Nucleus accumbens (tissue), 56 donors: Measurements from ENCODE around the gene DBR1.

ENCODE experiments used
- DNase-seq, 56 donors: peaks; one replicate each; lab custom pipeline; 2025; lab: John Stamatoyannopoulos, UW

DBR1 gene, protein sequence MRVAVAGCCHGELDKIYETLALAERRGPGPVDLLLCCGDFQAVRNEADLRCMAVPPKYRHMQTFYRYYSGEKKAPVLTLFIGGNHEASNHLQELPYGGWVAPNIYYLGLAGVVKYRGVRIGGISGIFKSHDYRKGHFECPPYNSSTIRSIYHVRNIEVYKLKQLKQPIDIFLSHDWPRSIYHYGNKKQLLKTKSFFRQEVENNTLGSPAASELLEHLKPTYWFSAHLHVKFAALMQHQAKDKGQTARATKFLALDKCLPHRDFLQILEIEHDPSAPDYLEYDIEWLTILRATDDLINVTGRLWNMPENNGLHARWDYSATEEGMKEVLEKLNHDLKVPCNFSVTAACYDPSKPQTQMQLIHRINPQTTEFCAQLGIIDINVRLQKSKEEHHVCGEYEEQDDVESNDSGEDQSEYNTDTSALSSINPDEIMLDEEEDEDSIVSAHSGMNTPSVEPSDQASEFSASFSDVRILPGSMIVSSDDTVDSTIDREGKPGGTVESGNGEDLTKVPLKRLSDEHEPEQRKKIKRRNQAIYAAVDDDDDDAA

DNA sequence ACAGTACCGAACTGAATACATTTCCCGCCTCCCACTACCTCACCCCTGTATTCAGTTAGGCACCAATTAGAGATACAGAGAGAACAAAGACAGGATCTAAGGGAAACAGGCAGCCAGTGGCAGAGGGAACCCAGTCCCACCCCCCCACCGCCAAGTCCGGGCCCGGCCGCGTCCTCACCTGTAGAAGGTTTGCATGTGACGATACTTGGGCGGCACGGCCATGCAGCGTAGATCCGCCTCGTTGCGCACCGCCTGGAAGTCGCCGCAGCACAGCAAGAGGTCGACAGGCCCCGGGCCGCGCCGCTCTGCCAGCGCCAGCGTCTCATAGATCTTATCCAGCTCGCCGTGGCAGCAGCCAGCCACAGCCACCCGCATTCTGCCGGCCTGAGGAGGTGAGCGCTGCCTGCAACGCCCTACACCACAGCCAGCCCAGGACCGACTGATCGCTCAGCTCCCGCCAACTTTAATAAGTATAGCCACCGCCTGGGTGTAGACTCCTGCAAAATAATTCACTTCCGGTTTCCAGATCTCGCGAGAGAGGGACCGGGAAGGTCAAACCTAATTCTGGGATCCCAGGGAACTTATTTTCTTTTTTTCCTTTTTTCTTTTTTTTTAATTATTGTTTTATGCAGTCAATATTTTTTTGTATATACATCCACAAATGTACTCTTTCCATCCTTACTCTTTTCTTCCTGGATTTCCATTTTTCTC, at the start of gene DBR1:
DBR1 (minus strand) TSS at position 501 of the 711 bp plus-strand sequence; CDS start at position 375, 126 bp downstream.
- DNase-seq: peak in 54 of 56 donors; percentile 2 to 79 (median 50)

DNA sequence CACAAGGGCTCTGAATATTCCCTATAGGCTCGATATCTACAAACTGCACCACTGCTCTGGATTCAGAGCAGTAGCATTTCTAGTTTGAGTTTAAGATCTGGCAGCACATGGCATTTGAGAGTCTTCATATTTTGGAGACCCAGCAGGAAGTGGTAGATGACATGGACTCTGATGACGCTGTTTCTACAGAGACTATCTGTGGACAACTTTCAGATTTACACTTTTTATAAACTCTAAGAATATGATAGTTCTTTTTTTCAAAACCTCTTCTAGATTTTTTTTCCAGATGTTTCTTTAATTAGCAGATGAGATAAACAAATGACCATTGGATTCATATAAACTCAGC, 48.2 kb upstream of the DBR1 start:
- DNase-seq: no peak

DNA sequence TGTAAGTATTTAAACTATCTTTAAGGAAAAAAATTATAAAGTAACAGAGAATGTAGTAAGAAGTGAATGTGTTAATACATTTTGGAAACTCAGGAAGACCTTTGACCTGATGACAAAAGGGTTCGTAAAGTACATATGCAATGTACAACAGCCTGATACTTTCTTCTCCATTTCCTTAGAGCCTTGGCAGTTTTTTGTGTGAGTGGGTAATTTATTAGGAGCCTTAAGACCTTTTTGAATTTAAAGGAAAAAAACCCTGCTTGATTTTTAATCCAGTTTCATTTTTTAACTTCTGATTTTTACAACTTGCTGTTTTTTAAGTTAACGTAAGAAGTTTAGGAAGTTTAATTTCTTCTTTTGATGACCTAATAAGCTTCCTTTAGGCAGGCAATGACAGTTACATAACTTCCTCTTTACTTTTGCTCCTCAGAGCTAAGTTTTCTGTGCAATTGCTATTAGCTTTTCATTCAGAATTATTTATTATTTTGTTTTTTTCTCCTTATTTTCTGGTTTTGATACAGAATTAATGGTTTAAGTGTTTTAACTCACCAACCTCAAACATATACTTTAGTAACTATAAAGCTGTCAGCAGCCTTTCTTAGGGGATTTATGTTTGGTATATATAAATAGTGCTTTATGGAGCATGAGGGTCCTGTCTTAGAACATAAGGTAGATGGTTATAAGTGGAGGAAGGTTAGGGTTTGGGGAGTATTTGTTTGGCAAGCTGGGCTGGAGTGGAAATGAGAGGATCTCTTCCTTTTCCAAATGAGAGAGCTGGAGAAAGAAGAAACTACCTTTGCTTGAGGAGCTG, 47.6 kb upstream of the DBR1 start:
- no peak for DNase-seq

DNA sequence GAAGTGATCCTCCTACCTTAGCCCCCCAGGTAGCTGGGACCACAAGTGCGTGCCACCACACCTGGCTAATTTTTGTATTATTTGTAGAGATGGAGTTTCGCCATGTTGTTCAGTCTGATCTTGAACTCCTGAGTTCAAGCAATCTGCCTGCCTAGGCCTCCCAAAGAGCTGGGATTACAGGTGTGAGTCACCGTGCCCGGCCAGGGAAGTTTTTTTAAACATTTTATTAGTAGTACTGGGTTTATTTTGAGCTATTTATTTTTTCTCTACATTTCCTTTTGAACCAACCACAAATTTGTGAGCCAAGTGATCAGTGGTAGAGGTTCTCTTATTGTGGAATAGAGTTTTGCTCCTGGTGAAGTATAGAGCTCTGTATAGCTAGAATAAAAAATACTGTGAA, 46.1 kb upstream of the DBR1 start:
- DNase-seq: no peak

DNA sequence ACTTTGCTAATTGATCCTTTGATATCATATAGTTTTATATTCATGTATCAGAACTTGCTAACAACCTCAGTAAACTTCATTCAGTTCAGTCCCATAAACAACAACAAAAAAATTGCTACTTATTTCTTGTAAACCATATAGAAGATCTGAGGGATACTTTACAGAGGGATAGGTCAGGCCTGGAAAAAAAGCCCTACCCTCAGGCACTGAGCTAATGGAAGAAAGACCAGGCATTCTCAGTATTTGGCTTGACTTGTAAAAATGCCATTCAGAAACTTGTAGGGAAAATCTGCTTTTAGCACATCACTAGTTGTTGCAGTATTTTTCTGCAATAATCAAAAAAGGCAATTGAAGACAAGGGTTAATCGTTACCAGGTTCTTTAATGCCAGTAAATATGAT, 45.5 kb upstream of the DBR1 start:
- no peak for DNase-seq

DNA sequence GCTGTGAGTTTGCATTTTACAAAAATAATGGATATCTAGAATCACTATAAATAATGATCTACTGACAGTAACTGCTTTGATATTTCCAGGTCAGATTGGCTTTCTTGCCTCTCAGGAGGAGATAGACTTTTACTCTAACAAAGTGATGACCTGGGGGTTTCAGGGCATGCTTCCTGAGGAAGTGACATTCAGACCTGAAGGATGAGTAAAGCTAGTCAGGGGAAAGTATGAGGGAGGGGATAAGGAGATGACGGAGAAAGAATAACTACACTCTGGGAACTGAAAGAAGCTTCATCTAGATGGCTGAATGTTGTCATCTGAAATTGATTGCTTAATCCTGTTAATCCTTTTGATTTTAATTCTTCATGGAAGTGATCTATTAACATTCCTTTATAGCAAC, 44.5 kb upstream of the DBR1 start:
- no peak for DNase-seq

DNA sequence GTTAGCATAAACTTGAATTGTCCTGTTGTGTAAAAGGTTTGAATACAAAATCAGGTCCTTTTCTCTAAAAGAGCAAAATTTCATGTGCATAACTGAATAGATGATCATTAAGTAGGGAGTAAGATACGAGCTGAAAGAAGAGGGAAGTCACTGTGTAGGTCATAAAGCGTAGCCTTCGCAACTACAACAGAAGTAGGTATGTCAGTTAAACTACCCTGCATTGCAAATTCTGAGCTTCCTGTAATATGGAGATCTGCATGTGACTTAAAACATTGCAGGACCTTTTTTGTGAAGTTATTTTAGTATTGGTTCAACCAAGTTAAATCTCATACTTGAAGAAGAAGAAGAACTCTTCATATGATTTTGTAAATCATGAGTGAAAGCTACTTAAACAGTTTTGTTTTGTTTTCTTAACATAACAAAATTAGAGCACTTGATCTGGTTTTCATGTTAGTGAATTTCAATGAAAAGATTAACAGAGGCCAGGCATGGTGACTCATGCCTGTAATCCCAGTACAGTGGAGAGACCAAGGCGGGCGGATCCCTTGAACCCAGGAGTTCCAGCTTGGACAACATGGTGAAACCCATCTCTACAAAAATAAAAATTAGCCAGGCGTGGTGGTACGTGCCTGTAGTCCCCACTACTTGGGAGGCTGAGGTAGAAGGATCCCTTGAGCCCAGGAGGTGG, 38.8 kb upstream of the DBR1 start:
- no peak for DNase-seq

DNA sequence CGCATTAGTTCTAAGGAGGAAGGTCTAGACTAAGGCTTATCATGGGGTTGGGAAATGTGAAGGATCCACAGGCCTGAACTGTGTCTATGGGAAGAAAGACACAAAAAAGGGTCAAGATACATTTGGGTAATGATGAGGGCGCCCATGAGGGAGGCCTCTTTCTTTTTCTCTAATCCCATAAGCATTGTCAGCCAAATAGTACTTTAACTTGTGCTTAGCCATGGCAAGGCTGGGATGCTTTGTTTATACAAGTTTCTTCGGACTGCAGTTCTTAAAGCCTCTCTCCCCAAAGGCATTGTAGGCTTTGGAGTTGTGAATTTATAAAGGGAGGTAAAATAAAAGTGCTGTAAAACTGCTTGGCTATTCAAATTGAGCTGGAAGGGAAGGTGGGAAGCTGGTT, 35.8 kb upstream of the DBR1 start:
- no peak for DNase-seq

DNA sequence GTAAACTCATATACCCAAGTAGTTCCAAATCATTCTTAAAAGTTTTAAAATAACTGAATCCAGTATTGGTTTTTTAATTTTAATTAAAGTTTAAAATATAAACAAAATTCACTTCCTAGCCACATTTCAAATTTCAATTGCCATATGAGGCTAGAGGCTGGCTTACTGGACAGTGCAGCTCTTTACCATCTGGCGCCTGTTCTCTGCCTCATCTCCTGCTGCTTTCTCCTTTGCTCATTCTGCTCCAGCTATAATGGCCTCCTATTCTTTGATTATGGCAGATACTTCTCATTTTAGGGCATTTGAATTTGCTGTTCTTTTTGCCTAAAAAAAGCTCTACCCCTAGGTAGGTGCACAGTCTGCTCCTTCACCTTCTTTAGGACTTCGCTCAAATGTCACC, 31.5 kb upstream of the DBR1 start:
- no peak for DNase-seq

DNA sequence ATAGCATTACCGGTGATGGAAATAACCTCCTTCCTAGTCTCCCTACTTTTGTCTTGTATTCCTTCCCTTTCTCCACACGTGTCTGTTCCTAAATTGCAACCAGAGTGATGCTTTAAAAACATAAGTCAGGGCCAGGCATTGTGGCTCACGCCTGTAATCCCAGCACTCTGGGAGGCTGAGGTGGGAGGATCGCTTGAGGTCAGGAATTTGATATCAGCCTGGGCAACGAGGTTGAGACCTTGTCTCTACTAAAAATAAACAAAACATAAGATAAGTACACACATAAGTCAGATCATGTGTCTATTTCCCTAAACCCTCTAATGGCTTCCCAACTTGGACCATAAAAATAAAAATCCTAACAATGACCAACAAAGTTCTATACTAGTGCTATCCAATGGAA, 30.8 kb upstream of the DBR1 start:
- DNase-seq: no peak

DNA sequence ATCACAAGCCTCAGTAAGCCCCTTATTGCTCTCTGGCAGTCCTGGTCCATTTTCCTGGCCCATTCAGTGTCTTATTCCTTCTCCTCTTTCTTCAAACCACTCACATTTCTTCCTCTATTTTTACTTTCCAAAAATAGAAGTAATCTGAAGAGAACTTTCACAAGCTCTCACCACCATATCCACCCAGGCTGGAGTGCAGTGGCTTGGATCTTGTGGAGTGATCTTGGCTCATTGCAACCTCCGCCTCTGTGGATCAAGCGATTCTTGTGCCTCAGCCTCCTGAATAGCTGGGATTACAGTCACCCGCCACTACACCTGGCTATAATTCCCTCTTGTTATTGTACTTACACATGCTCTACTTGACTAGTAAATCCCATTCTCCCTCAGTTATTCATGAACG, 29.2 kb upstream of the DBR1 start:
- no peak for DNase-seq

DNA sequence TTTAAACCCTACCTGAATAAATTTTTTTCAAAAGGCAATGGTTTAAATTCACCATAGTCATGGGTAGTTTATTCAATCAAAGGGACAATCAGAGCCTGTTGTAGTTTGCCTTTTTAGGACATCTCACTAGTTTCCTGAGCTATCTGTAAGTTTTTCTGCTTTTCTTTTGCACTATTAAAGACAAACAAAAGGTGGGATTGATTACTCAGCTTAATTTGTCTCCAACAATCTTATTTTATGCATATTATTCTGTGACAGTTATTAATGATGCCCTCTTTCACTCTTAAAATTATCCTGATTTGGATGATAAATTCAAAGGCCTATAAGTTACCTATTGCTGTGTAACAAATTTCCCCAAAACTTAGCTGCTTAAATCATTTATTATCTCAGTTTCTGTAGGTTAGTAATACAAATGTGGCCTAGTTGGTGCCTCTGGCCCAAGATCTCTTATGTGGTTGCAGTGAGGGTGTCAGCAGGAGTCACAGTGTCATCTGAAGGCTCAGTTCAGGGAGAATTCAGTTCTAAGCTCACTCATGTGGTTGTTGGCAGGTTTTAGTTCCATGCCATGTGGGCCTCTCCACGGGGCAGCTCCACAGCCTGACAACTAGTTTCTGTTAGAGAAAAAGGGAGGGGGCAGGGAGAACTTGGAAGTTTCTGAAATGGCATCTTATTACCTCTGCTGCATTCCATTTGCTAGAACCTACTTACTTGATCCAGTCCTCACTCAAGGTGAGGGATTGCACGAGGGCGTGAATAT, 28.4 kb upstream of the DBR1 start:
- DNase-seq: no peak

DNA sequence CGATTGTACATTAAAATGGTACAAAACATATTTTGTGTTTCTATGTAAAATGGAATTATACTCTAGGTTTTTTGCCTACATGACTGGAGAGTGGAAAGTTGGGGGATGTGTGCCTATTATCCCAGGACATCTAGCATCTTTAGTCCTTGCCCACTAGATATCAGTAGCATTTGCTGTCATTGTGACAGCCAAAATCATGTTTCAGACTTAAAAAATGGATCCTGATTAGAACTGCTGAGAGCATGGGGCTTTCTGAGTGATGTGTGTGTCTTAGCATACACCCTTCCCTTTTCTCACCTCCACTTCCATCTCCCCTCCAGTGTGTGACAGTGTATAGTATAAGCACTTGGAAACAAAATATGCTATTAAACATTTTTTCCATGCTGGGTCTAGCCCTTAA, 25.7 kb upstream of the DBR1 start:
- DNase-seq: no peak

DNA sequence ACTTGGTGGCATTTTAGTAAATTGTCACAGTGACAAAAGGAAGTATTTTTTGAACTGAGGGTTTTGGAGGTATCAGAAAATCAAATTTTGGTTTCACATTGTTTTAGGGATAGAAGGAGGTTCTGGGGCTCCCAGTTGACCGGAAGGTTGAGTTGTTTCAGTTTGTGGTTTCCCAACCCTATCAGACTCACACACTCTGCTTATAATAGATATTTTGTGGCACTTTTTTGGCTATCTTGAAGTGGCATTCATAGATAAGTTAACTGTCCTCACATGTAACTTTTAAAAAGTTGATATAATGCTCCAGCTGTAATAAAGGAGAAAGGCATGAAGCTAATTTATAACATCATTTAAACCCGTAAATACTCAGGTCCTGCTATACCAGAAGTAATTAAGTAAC, 25.1 kb upstream of the DBR1 start:
- no peak for DNase-seq

DNA sequence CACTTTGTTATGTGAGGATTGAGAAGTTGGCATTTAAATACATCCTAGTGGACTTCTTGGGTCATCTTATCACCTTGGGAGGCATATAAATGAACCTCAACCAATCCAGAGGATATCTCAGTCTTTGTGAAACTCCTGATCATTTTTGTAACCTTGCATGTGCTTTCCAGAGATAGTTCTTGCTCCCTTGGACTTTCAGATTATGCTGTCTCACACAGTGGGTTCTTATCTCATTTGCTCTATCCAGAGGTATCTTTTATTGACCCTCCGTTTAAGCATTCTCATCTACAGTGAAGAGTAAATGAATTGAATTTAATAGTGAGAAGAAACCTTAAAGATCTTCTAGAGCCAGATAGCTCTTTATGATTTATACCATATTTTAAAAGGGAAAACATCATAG, 22.8 kb upstream of the DBR1 start:
- DNase-seq: no peak

DNA sequence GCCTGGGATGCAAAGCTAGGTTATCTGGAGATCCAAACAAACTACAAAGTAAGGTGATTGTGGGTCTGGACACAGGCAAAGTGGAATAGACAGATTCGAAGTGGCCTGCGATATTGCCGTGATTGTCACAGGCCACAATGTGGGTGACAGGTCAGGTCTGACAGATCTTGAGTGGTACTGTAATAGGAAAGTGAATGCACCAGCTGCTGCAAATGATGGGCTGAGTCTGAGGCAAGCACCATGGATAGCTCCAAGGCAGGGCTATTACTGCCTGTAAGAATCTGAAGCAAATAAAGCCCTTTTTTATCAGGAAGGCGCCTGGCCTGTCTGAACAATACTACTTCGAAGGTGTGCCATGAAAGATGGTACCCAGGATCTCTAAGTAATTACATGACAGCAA, 22.3 kb upstream of the DBR1 start:
- peak in 13 of 56 donors; percentile 0 to 16 (median 6) for DNase-seq

DNA sequence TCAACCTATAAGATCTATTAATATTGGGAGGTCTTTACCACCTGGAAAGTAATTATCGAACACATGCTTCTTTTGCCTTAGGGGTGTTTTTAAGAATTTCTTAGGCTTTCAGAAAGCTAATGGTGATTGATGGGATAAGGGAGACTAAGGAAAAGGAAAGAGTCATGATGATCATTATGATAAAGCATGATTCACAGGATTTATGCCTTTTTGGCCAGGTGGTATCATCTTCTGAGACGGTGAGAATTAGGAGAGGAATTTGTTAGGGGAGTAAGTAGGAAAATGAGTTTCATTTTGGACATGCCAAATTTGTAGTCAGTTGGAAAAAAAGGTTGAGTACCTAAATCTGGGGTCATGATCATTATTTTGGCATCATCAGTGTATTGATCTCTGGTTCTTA, 21.3 kb upstream of the DBR1 start:
- DNase-seq: no peak

DNA sequence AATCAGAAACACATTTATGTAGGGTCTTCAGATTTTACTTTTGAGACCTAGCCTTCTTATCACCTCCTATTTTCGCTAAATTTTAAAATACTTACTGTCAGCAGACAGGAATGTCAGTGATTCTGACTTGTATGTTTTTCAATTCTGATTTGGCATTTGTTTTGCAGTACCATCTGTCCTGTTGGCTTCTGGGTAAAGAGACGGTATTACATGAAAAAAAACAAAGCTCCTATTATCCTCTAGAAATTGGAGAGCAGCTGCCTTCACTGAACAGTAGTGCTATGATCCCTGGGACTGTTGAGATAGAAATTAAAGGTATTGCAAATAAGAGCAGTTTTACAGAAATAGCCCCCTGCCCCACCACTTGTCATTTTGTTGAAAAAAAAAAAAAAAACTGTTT, 20.8 kb upstream of the DBR1 start:
- DNase-seq: no peak

DNA sequence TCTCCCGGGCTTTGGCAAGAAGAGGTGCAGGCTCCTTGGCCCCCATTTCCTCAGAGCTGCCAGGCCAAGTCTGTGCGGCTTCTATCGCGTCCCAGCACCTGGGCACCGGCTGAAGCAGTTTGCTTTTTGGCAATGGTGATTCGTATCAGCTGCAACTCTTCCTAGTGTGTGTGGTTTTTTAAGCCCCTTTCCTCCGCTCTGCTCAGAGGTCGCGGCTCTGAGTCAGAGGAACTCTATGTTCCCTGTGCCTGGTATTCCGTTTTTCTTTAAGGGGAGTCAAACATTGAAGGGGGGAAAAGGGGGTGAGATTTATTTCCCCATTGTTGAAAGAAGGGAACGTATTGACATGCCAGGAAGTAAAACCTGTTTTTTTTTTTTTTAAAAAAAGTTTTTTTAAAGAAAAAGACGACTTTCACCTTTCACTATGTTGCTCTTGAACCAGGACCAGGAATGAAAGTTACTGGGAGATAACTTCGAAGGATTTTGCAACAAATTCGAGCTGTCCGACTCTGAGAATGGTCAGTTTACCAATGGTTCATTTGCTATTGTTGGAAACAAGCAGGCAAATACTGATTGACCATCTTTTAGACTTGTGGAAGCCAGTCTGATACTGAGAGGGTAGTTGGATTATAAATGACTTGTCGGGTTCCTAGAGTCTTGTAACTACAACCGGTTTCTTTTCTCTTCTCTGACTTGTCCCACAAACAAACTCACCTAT, 13.5 kb upstream of the DBR1 start:
- DNase-seq: no peak
